Measurements from ENCODE around the gene KRTAP5-2.

Gene KRTAP5-2

GRCh38 chr11:1640076-1640946 is 42.2 kb upstream of the KRTAP5-2 start:
- Histone ChIP-seq H2AFZ (ENCODE audit: low read length) (peak overlapping the region; percentile 83), H3K4me1 (ENCODE audit: insufficient read depth, low read length, poor library complexity, severe bottlenecking) (no peaks in the 10 kb centered on the region), H3K79me2 (ENCODE audit: insufficient read depth, low read length) (no peaks in the 10 kb centered on the region), H3K27me3 (ENCODE audit: insufficient read depth, low read length, poor library complexity, severe bottlenecking) (no peaks in the 10 kb centered on the region), H4K20me1 (ENCODE audit: insufficient read depth, low read length, poor library complexity, severe bottlenecking) (no peaks in the 10 kb centered on the region), H3K4me2 (ENCODE audit: low read depth, low read length, poor library complexity, severe bottlenecking) (no peak overlapping the region), H3K36me3 (ENCODE audit: insufficient read depth, low read length) (no peaks in the 10 kb centered on the region), H3F3A (ENCODE audit: low read depth) (no peaks in the 10 kb centered on the region), H3K9ac (ENCODE audit: low read depth, low read length, poor library complexity, severe bottlenecking) (no peak overlapping the region), H3K9me3 (ENCODE audit: insufficient read depth, low read depth, low read length) (no peaks in the 10 kb centered on the region), H3K9me2 (replicated peaks; ENCODE audit: low read depth, low read length) (no peaks in the 10 kb centered on the region), H3K4me3 (ENCODE audit: low read length, poor library complexity, severe bottlenecking) (no peak overlapping the region)
- TF ChIP-seq EZH2phosphoT487 (IDR thresholded peaks at IDR 0.05; ENCODE audit: borderline replicate concordance) (no peak), CTCF (conservative IDR thresholded peaks at IDR 0.05; ENCODE audit: low read length) (peak; percentile 91)

GRCh38 chr11:1639666-1640065 is 41.6 kb upstream of the KRTAP5-2 start:
- H3F3A ChIP-seq (ENCODE audit: low read depth) = no peaks in the 10 kb centered on the region
- TF ChIP-seq CTCF (conservative IDR thresholded peaks at IDR 0.05; ENCODE audit: low read length) = no peak
- no peak for TF ChIP-seq EZH2phosphoT487 (IDR thresholded peaks at IDR 0.05; ENCODE audit: borderline replicate concordance)
- no peaks in the 10 kb centered on the region for H3K27me3 ChIP-seq (ENCODE audit: insufficient read depth, low read length, poor library complexity, severe bottlenecking)
- H3K9me2 ChIP-seq (replicated peaks; ENCODE audit: low read depth, low read length) = no peaks in the 10 kb centered on the region
- no peaks in the 10 kb centered on the region for H3K79me2 ChIP-seq (ENCODE audit: insufficient read depth, low read length)
- no peak overlapping the region for H3K4me3 ChIP-seq (ENCODE audit: low read length, poor library complexity, severe bottlenecking)
- no peaks in the 10 kb centered on the region for H3K36me3 ChIP-seq (ENCODE audit: insufficient read depth, low read length)
- no peaks in the 10 kb centered on the region for H3K4me1 ChIP-seq (ENCODE audit: insufficient read depth, low read length, poor library complexity, severe bottlenecking)
- no peaks in the 10 kb centered on the region for H4K20me1 ChIP-seq (ENCODE audit: insufficient read depth, low read length, poor library complexity, severe bottlenecking)
- H3K4me2 ChIP-seq (ENCODE audit: low read depth, low read length, poor library complexity, severe bottlenecking) = no peak overlapping the region
- no peaks in the 10 kb centered on the region for H3K9me3 ChIP-seq (ENCODE audit: insufficient read depth, low read depth, low read length)
- H3K9ac ChIP-seq (ENCODE audit: low read depth, low read length, poor library complexity, severe bottlenecking) = no peak overlapping the region
- H2AFZ ChIP-seq (ENCODE audit: low read length) = no peak overlapping the region

- H3K4me1 ChIP-seq (ENCODE audit: insufficient read depth, low read length, poor library complexity, severe bottlenecking) = no peaks in the 10 kb centered on the region
- no peaks in the 10 kb centered on the region for H4K20me1 ChIP-seq (ENCODE audit: insufficient read depth, low read length, poor library complexity, severe bottlenecking)
- H2AFZ ChIP-seq (ENCODE audit: low read length) = no peak overlapping the region
- no peaks in the 10 kb centered on the region for H3F3A ChIP-seq (ENCODE audit: low read depth)
- no peaks in the 10 kb centered on the region for H3K27me3 ChIP-seq (ENCODE audit: insufficient read depth, low read length, poor library complexity, severe bottlenecking)
- H3K9ac ChIP-seq (ENCODE audit: low read depth, low read length, poor library complexity, severe bottlenecking) = no peak overlapping the region
- no peak overlapping the region for H3K4me3 ChIP-seq (ENCODE audit: low read length, poor library complexity, severe bottlenecking)
- H3K79me2 ChIP-seq (ENCODE audit: insufficient read depth, low read length) = no peaks in the 10 kb centered on the region
- TF ChIP-seq EZH2phosphoT487 (IDR thresholded peaks at IDR 0.05; ENCODE audit: borderline replicate concordance) (no peak), CTCF (conservative IDR thresholded peaks at IDR 0.05; ENCODE audit: low read length) (no peak)
- H3K4me2 ChIP-seq (ENCODE audit: low read depth, low read length, poor library complexity, severe bottlenecking) = no peak overlapping the region
- H3K9me2 ChIP-seq (replicated peaks; ENCODE audit: low read depth, low read length) = no peaks in the 10 kb centered on the region
- no peaks in the 10 kb centered on the region for H3K9me3 ChIP-seq (ENCODE audit: insufficient read depth, low read depth, low read length)
- H3K36me3 ChIP-seq (ENCODE audit: insufficient read depth, low read length) = no peaks in the 10 kb centered on the region
These were observed 41.1 kb upstream of the KRTAP5-2 start for GRCh38 chr11:1639102-1639620.

Measured in Loucy (cell line).